K562 (cell line): ENCODE measurements around the gene C14orf180. TPM values are rescaled to one million over a fixed set of nuclear protein-coding genes. Genes with fewer than 3 reads are reported as not detected.

Experiments used
- ARID3A ChIP-seq: IDR thresholded peaks from 2 replicates; pipeline ENCODE4 v1.6.1; 2012; ENCODE audit warnings: low read depth, low read length, improper control_type of control experiment, borderline replicate concordance
- BHLHE40 ChIP-seq: IDR thresholded peaks from 2 replicates; pipeline ENCODE4 v1.6.1; 2011; ENCODE audit warnings: low read length, improper control_type of control experiment
- CC2D1A ChIP-seq: fragments of 450-650 bp; IDR thresholded peaks from 2 replicates; pipeline ENCODE4 v1.6.1; 2017; ENCODE audit warnings: mild to moderate bottlenecking
- CSDE1 ChIP-seq, 2 experiments: fragments of 450-650 bp; IDR thresholded peaks; 2 replicates each; pipeline ENCODE4 v1.6.1; 2016; ENCODE audit warnings: mild to moderate bottlenecking in 1 of 2
- ESRRA ChIP-seq: fragments of 450-650 bp; IDR thresholded peaks from 2 replicates; pipeline ENCODE4 v1.6.1; 2014; ENCODE audit warnings: low read depth, mild to moderate bottlenecking, moderate library complexity, borderline replicate concordance
- ETS2 ChIP-seq: IDR thresholded peaks from 2 replicates; pipeline ENCODE4 v1.6.1; 2016; ENCODE audit warnings: borderline replicate concordance, missing genetic modification characterization, mild to moderate bottlenecking, moderate library complexity, missing compliant biosample characterization; ENCODE audit not compliant: poor library complexity, severe bottlenecking
- JUND ChIP-seq, 2 experiments: IDR thresholded peaks; 2 replicates in 1 of 2; 3 replicates in 1 of 2; pipeline ENCODE4 v1.6.1; 2011; ENCODE audit warnings: borderline replicate concordance in 2 of 2, low read depth in 2 of 2, low read length in 2 of 2, improper control_type of control experiment in 1 of 2, missing biosample characterization in 1 of 2, missing genetic modification characterization in 1 of 2, missing genetic modification reagents in 1 of 2
- NRF1 ChIP-seq, 2 experiments: fragments of 450-650 bp; IDR thresholded peaks in 1 of 2; conservative IDR thresholded peaks in 1 of 2; 2 replicates each; pipeline ENCODE4 v1.6.1; 2014; ENCODE audit warnings: mild to moderate bottlenecking in 2 of 2
- PATZ1 ChIP-seq: fragments of 250-450 bp; sonication (Bioruptor Pico); IDR thresholded peaks from 2 replicates; pipeline ENCODE4 v1.5.0; 2020; ENCODE audit warnings: mild to moderate bottlenecking, borderline replicate concordance
- POLR3A ChIP-seq: IDR thresholded peaks from 2 replicates; pipeline ENCODE4 v1.6.1; 2011; ENCODE audit warnings: borderline replicate concordance, mild to moderate bottlenecking, moderate library complexity; ENCODE audit not compliant: insufficient read length, insufficient read depth; ENCODE audit errors: extremely low read depth
- RNF2 ChIP-seq: sonication (generic); IDR thresholded peaks from 2 replicates; pipeline ENCODE4 v1.6.1; 2016
- SIRT6 ChIP-seq: IDR thresholded peaks from one replicate; pipeline ENCODE4 v1.6.1; 2012; ENCODE audit warnings: low read depth, mild to moderate bottlenecking, control low read depth, inconsistent platforms, low read length, moderate library complexity
- SMAD4 ChIP-seq: fragments of 250-450 bp; sonication (Bioruptor Pico); conservative IDR thresholded peaks from 2 replicates; pipeline ENCODE4 v1.8.0; 2021; ENCODE audit warnings: inconsistent platforms, mild to moderate bottlenecking, moderate library complexity
- TAF1 ChIP-seq: IDR thresholded peaks from 2 replicates; pipeline ENCODE4 v1.6.1; 2011; ENCODE audit warnings: mild to moderate bottlenecking, low read length, moderate library complexity; ENCODE audit not compliant: insufficient read depth, control insufficient read depth, severe bottlenecking; ENCODE audit errors: extremely low read depth
- TFAP4 ChIP-seq: sonication (generic); formaldehyde crosslinking; IDR thresholded peaks from 2 replicates; pipeline ENCODE4 v1.8.0; 2022; ENCODE audit warnings: missing genetic modification reagents, mild to moderate bottlenecking, moderate library complexity, borderline replicate concordance
- VEZF1 ChIP-seq: fragments of 200-800 bp; sonication (Bioruptor generic); IDR thresholded peaks from 2 replicates; pipeline ENCODE4 v1.6.1; 2017; ENCODE audit warnings: missing genetic modification characterization, missing compliant biosample characterization
- ZNF165 ChIP-seq: fragments of 250-450 bp; sonication (Bioruptor Pico); IDR thresholded peaks from 2 replicates; pipeline ENCODE4 v1.4.0; 2020; ENCODE audit warnings: borderline replicate concordance
- ZNF217 ChIP-seq: sonication (generic); formaldehyde crosslinking; IDR thresholded peaks from 2 replicates; pipeline ENCODE4 v1.8.0; 2022; ENCODE audit warnings: mild to moderate bottlenecking, missing genetic modification reagents
- ZNF436 ChIP-seq: fragments of 250-450, 450-650 bp; sonication (Bioruptor Pico); formaldehyde crosslinking; IDR thresholded peaks from 2 replicates; pipeline ENCODE4 v1.7.0; 2020; ENCODE audit warnings: mild to moderate bottlenecking
- ZNF655 ChIP-seq: fragments of 250-450 bp; sonication (Bioruptor Pico); IDR thresholded peaks from 2 replicates; pipeline ENCODE4 v1.5.0; 2021
- ZNF830 ChIP-seq: fragments of 250-450 bp; sonication (Bioruptor Pico); IDR thresholded peaks from 2 replicates; pipeline ENCODE4 v1.5.0; 2021; ENCODE audit warnings: mild to moderate bottlenecking
- polyA plus RNA-seq, 8 experiments: library from polyadenylated mRNA; depleted of rRNA in 4 of 8; stranded (reverse) in 5 of 8; unstranded in 3 of 8; fragments of >200 nt; fragmentation: Nextera tagmentation in 2 of 8; fragmentation: Illumina TruSeq in 1 of 8; extraction: Ambion mirVana in 2 of 8; extraction: Trizol in 1 of 8; gene quantifications; 2 replicates each; pipeline versions ENCODE4 v1.2.1 to v1.2.3, GENCODE V29; 2011 to 2014; ENCODE audit warnings: inconsistent platforms in 1 of 8, missing spikeins in 1 of 8
- total RNA-seq, 7 experiments: library from RNA; depleted of rRNA in 6 of 7; stranded (reverse); fragments of >200 nt in 6 of 7; fragmentation: Illumina TruSeq in 2 of 7; extraction: Trizol in 2 of 7; gene quantifications; 2 replicates each; pipeline versions ENCODE4 v1.2.1 to v1.2.3, GENCODE V29; 2011 to 2021; ENCODE audit warnings: low replicate concordance in 1 of 7

The C14orf180 gene
- total and polyA plus RNA-seq, 9 of the 15 experiments (the other 6 are each of a cell fraction or from before 2014, with no cell fraction given) = not detected

GRCh38 chr14:104577847-104578301 lies 1.7 kb upstream of the C14orf180 start (continued):
- TF ChIP-seq ZNF655 (no peak), ZNF436 (CRISPR knock-in tag) (no peak), BHLHE40 (0 out of 2 replicates have a peak, but pooled peaks have one; percentile 37), SIRT6 (no peak), CC2D1A (no peak), ARID3A (no peak), VEZF1 (no peak), ESRRA (no peak), TAF1 (no peak), SMAD4 (CRISPR knock-in tag) (no peak), ETS2 (tag) (no peak), TFAP4 (CRISPR knock-in tag) (peak; percentile 18; the same call in 1 of the 2 replicates), RNF2 (no peak), CSDE1 (IDR thresholded peaks at IDR 0.05) (no peak), PATZ1 (CRISPR knock-in tag) (no peak), ZNF165 (CRISPR knock-in tag) (no peak), POLR3A (no peak), NRF1 (conservative IDR thresholded peaks at IDR 0.05 in 1 of 2, IDR thresholded peaks at IDR 0.05 in 1 of 2) (no peak), ZNF830 (CRISPR knock-in tag) (no peak), JUND (IDR thresholded peaks at IDR 0.05; ENCODE audit: borderline replicate concordance, low read depth, low read length) (0 out of 2 replicates have a peak, but pooled peaks have one; percentile 8), JUND (tag; IDR thresholded peaks at IDR 0.05; ENCODE audit: borderline replicate concordance, low read depth, low read length) (no peak), ZNF217 (CRISPR knock-in tag) (no peak)
